ENCODE results near the gene SORD. TPM values are rescaled to one million over a fixed set of nuclear protein-coding genes. Genes with fewer than 3 reads are reported as not detected.
"Not testable (repeated sequence)": the region's sequence is repeated elsewhere in the genome, so short reads cannot be mapped to it uniquely, and the experiment has no call there.

SORD gene
- polyA plus RNA-seq (2013, experiment 1 of 2) = 49.9 TPM
- polyA plus RNA-seq (2013, experiment 2 of 2) = 41.8 TPM

- H3K4me1 ChIP-seq (ENCODE audit: control insufficient read depth, insufficient read depth, low read length, poor library complexity, severe bottlenecking) = peaks cover 21% of the 10 kb centered on the region
- WGBS, 2 experiments (ENCODE audit: insufficient coverage in 2 of 2) = 2% methylated on average over 32 to 48 of the region's 48 CpGs
- H3K27ac ChIP-seq (ENCODE audit: low read depth, low read length, severe bottlenecking) = peak within 1 kb of the TSS; percentile 49
- H3K4me3 ChIP-seq (ENCODE audit: extremely low read depth, insufficient read depth, low read length, poor library complexity, severe bottlenecking) = peak within 1 kb of the TSS; percentile 68
- no peaks in the 10 kb centered on the region for H3K9me3 ChIP-seq (ENCODE audit: control insufficient read depth, low read length)
- peaks cover 6% of the 10 kb centered on the region for H3K36me3 ChIP-seq (ENCODE audit: control insufficient read depth, insufficient read depth, low read length)
Measured at GRCh38 chr15:45022871-45023658, at the start of gene SORD. TSS of gene SORD (plus strand) at chr15:45023195. CDS start at chr15:45023284, 89 bp downstream.

DNA sequence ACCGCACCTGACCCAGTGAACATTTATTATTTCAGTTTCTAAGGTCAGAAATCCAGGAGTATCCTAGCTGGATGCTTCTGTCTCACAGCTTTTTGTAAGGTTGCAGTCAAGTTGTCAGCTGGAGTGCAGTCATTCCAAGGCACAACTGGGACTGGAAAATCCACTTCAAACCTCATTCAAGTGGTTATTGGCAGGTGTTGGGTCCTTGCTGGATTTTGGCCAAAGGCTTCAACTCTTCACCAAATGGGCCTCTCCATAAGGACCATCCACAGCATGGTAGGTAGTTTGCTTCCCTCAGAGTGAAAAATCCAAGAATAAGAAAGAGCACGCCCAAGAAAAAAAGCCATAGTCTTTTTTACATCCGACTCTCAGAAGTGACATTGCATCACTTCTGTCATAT is 46.8 kb upstream of the SORD start:
- not testable (repeated sequence) for H3K27ac ChIP-seq (ENCODE audit: low read depth, low read length, severe bottlenecking); H3K4me1 ChIP-seq (ENCODE audit: control insufficient read depth, insufficient read depth, low read length, poor library complexity, severe bottlenecking); H3K4me3 ChIP-seq (ENCODE audit: extremely low read depth, insufficient read depth, low read length, poor library complexity, severe bottlenecking); H3K36me3 ChIP-seq (ENCODE audit: control insufficient read depth, insufficient read depth, low read length); H3K9me3 ChIP-seq (ENCODE audit: control insufficient read depth, low read length)
- WGBS, 2 experiments (ENCODE audit: insufficient coverage in 2 of 2) = 89 to 100% methylated on average over 2 to 3 of the region's 3 CpGs

- H3K27ac ChIP-seq (ENCODE audit: low read depth, low read length, severe bottlenecking); H3K9me3 ChIP-seq (ENCODE audit: control insufficient read depth, low read length); H3K36me3 ChIP-seq (ENCODE audit: control insufficient read depth, insufficient read depth, low read length); H3K4me3 ChIP-seq (ENCODE audit: extremely low read depth, insufficient read depth, low read length, poor library complexity, severe bottlenecking); H3K4me1 ChIP-seq (ENCODE audit: control insufficient read depth, insufficient read depth, low read length, poor library complexity, severe bottlenecking): not testable (repeated sequence)
- 71% methylated on average over 1 of the region's 2 CpGs; no CpG with 5 or more reads in 1 of the 2 experiments for WGBS, 2 experiments (ENCODE audit: insufficient coverage in 2 of 2)
Measured at GRCh38 chr15:44977781-44978180, 45.2 kb upstream of the SORD start.

GRCh38 chr15:44979617-44980339 is 43.2 kb upstream of the SORD start:
- H3K4me1 ChIP-seq (ENCODE audit: control insufficient read depth, insufficient read depth, low read length, poor library complexity, severe bottlenecking); H3K9me3 ChIP-seq (ENCODE audit: control insufficient read depth, low read length); H3K4me3 ChIP-seq (ENCODE audit: extremely low read depth, insufficient read depth, low read length, poor library complexity, severe bottlenecking); H3K36me3 ChIP-seq (ENCODE audit: control insufficient read depth, insufficient read depth, low read length): not testable (repeated sequence)
- H3K27ac ChIP-seq (ENCODE audit: low read depth, low read length, severe bottlenecking) = peak overlapping the region; percentile 62
- WGBS, 2 experiments (ENCODE audit: insufficient coverage in 2 of 2) = 100% methylated on average over 2 of the region's 2 CpGs

DNA sequence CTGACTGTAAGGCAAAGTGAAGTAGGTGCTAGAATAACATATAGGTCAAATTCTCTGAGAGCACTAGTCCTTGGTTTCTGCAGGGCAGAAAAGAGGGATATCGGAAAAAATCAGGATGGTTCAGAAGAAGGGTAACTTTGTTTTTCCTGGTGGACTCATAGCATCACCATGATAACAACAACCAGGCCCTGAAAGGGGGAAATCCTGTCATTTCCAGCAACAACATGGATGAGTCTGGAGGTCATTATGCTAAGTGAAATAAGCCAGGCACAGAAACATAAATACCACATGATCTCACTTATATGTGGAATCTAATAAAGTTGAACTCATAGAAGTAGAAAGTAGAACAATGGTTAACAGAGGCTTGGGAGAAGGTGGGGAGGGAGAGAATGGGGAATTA is 38.9 kb upstream of the SORD start:
- H3K36me3 ChIP-seq (ENCODE audit: control insufficient read depth, insufficient read depth, low read length); H3K4me1 ChIP-seq (ENCODE audit: control insufficient read depth, insufficient read depth, low read length, poor library complexity, severe bottlenecking); H3K9me3 ChIP-seq (ENCODE audit: control insufficient read depth, low read length); H3K4me3 ChIP-seq (ENCODE audit: extremely low read depth, insufficient read depth, low read length, poor library complexity, severe bottlenecking): not testable (repeated sequence)
- WGBS, 2 experiments (ENCODE audit: insufficient coverage in 2 of 2) = no CpG with 5 or more reads among the region's 1 CpG
- peak overlapping the region; percentile 46 for H3K27ac ChIP-seq (ENCODE audit: low read depth, low read length, severe bottlenecking)

DNA sequence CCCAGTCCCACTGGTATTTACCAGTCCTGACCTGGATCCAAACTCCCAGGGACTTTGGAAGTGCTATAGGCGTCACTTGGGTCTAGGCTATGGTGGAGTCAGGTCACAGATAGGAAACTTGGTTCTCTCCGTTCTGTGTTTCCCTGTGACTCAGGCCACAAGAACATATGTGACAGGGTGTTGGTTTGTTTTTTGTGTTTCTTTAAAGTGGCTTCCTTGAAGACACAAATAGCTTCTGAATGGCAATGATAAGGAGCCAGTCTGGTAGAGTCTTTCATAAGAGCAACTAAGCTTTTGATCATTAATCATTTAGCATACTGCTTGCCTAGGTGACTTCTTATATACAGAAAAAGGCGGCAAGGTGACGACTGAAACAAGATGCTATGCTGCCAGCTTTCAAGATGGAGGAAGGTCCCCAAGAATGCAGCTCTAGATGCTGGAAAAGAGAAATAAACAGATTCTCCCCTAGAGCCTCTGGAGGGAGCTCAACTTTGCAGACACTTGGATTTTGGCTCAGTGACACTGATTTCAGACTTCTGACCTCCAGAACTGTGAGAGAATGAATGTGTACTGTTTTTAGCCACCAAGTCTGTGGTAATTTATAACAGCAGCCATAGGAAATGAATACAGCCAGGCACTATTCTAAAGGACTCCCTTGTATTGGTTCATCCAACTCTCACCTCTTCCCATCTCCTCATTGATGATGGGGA is 36.5 kb upstream of the SORD start:
- not testable (repeated sequence) for H3K9me3 ChIP-seq (ENCODE audit: control insufficient read depth, low read length); H3K4me3 ChIP-seq (ENCODE audit: extremely low read depth, insufficient read depth, low read length, poor library complexity, severe bottlenecking); H3K4me1 ChIP-seq (ENCODE audit: control insufficient read depth, insufficient read depth, low read length, poor library complexity, severe bottlenecking); H3K27ac ChIP-seq (ENCODE audit: low read depth, low read length, severe bottlenecking); H3K36me3 ChIP-seq (ENCODE audit: control insufficient read depth, insufficient read depth, low read length)
- 83 to 93% methylated on average over 1 to 4 of the region's 4 CpGs for WGBS, 2 experiments (ENCODE audit: insufficient coverage in 2 of 2)

- H3K4me1 ChIP-seq (ENCODE audit: control insufficient read depth, insufficient read depth, low read length, poor library complexity, severe bottlenecking); H3K4me3 ChIP-seq (ENCODE audit: extremely low read depth, insufficient read depth, low read length, poor library complexity, severe bottlenecking); H3K9me3 ChIP-seq (ENCODE audit: control insufficient read depth, low read length); H3K36me3 ChIP-seq (ENCODE audit: control insufficient read depth, insufficient read depth, low read length); H3K27ac ChIP-seq (ENCODE audit: low read depth, low read length, severe bottlenecking): not testable (repeated sequence)
- no CpG with 5 or more reads among the region's 1 CpG for WGBS, 2 experiments (ENCODE audit: insufficient coverage in 2 of 2)
Measured at GRCh38 chr15:44987711-44988110, 35.3 kb upstream of the SORD start.

DNA sequence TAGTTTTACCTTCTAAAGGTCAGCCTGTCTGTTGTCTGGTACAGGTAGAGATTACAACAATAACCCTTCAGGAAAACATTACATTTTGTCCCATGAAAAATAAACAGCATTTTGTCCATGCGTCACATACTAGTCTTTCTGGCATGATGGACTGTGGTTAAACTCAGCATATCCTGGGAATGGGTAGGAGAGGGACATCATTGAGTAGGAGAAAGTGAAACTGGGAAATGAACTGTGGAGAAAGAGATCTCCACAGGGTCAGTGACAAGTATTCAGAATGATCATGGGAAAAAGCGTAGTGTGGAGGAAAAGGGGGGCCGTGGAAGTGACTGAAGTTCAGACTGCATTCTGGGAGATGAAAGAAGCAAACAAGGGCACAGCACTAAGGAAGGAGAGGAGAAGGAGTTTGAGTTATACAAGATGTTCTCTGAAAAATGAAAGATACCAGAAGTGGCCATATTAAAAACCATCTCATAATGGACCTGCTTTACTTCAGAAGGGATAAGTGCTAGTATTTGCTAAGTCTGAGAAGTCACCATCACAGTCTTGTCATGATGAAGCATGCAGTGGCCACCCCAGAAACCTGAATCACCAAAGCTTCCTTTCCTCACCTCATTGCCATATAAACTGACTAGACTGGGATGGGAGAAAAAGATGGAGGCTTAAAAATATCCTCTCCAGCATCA is 34.7 kb upstream of the SORD start:
- not testable (repeated sequence) for H3K9me3 ChIP-seq (ENCODE audit: control insufficient read depth, low read length); H3K4me1 ChIP-seq (ENCODE audit: control insufficient read depth, insufficient read depth, low read length, poor library complexity, severe bottlenecking); H3K36me3 ChIP-seq (ENCODE audit: control insufficient read depth, insufficient read depth, low read length); H3K4me3 ChIP-seq (ENCODE audit: extremely low read depth, insufficient read depth, low read length, poor library complexity, severe bottlenecking); H3K27ac ChIP-seq (ENCODE audit: low read depth, low read length, severe bottlenecking)
- no CpG with 5 or more reads among the region's 3 CpGs for WGBS, 2 experiments (ENCODE audit: insufficient coverage in 2 of 2)

DNA sequence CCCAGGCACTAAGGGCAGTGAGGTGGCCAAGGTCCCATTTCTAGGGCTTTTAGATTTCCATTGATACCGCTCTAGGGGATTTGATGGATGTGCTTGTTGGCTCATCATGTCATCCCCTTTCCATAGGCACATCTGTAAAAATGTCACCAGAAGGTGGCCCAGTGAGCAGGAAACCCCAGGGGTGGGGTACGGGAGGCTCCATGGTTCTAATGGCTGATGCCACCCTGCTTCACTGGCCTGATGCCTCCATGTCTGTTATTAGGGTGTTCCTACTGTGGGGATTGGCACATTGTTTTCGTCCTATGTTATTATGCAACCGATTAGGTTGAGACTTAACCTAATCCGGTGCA is 34.1 kb upstream of the SORD start:
- 86% methylated on average over 2 of the region's 5 CpGs; no CpG with 5 or more reads in 1 of the 2 experiments for WGBS, 2 experiments (ENCODE audit: insufficient coverage in 2 of 2)
- not testable (repeated sequence) for H3K27ac ChIP-seq (ENCODE audit: low read depth, low read length, severe bottlenecking); H3K9me3 ChIP-seq (ENCODE audit: control insufficient read depth, low read length); H3K4me1 ChIP-seq (ENCODE audit: control insufficient read depth, insufficient read depth, low read length, poor library complexity, severe bottlenecking); H3K36me3 ChIP-seq (ENCODE audit: control insufficient read depth, insufficient read depth, low read length); H3K4me3 ChIP-seq (ENCODE audit: extremely low read depth, insufficient read depth, low read length, poor library complexity, severe bottlenecking)

DNA sequence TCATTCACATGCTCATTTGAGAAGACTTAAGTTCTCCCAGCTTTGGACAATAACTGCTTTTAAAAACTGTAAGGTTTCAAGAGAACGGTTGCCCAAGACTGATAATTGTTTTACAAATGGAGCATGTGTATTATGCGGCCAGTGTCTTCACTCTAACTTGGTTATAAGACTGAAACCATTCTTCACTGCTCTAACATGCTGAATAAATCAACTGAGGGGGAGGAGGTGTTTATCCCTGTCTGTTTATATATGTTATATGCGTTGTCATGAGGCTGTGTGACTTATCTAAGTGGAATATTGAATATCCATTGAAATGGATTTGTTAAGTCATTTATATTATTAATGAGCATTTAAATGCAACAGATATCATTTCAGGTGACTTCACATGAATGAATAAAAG is 25.4 kb upstream of the SORD start:
- not testable (repeated sequence) for H3K9me3 ChIP-seq (ENCODE audit: control insufficient read depth, low read length); H3K36me3 ChIP-seq (ENCODE audit: control insufficient read depth, insufficient read depth, low read length)
- WGBS, 2 experiments (ENCODE audit: insufficient coverage in 2 of 2) = no CpG with 5 or more reads among the region's 3 CpGs

More for the DNA sequence above, 25.4 kb upstream of the SORD start:
- H3K27ac ChIP-seq (ENCODE audit: low read depth, low read length, severe bottlenecking); H3K4me3 ChIP-seq (ENCODE audit: extremely low read depth, insufficient read depth, low read length, poor library complexity, severe bottlenecking); H3K4me1 ChIP-seq (ENCODE audit: control insufficient read depth, insufficient read depth, low read length, poor library complexity, severe bottlenecking): not testable (repeated sequence)
